Activated CD4-positive, alpha-beta T cell treated with anti-CD3 and anti-CD28 coated beads, Interleukin-2, amount 10 ng/mL, durations not matched to agents 7 days and 5 days (primary cell): Measurements from ENCODE around the gene UGT1A4. TPM values are rescaled to one million over a fixed set of nuclear protein-coding genes. Genes with fewer than 3 reads are reported as not detected.
"Not testable (repeated sequence)": the region's sequence is repeated elsewhere in the genome, so short reads cannot be mapped to it uniquely, and the experiment has no call there.

Experiments
- CTCF ChIA-PET: fragments of 350-600 bp; sonication (Branson Sonifier 250); formaldehyde crosslinking; loops from one replicate; lab custom pipeline; 2021; ENCODE audit warnings: antibody characterized with exemption; lab: Charles Lee
- POLR2A ChIA-PET: fragments of 350-600 bp; sonication (Branson Sonifier 250); formaldehyde crosslinking; loops from one replicate; lab custom pipeline; 2021; ENCODE audit warnings: antibody characterized with exemption; lab: Charles Lee
- DNase-seq: peaks from one replicate; pipeline ENCODE4 v3.0.0-alpha.2; 2020
- H3K27ac Mint-ChIP-seq: one replicate; pipeline ENCODE4 v1.8.0; 2021; ENCODE audit warnings: mild to moderate bottlenecking, moderate library complexity, mixed read lengths
- H3K27me3 Mint-ChIP-seq: one replicate; pipeline ENCODE4 v1.8.0; 2021; ENCODE audit warnings: mixed read lengths
- H3K36me3 Mint-ChIP-seq: one replicate; pipeline ENCODE4 v1.8.0; 2021; ENCODE audit warnings: low read depth, mixed read lengths
- H3K4me1 Mint-ChIP-seq: one replicate; pipeline ENCODE4 v1.8.0; 2021; ENCODE audit warnings: mixed read lengths
- H3K4me3 Mint-ChIP-seq: one replicate; pipeline ENCODE4 v1.8.0; 2021; ENCODE audit warnings: mild to moderate bottlenecking, moderate library complexity, mixed read lengths
- H3K9me3 Mint-ChIP-seq: one replicate; pipeline ENCODE4 v1.8.0; 2021; ENCODE audit warnings: mixed read lengths
- total RNA-seq, 2 experiments: library from RNA; stranded (reverse); gene quantifications; one replicate each; pipeline ENCODE4 v1.2.3, GENCODE V29; 2021

The UGT1A4 gene
- total RNA-seq, 2 experiments from 2014 or later: not detected

- Mint-ChIP-seq H3K27ac (no peak overlapping the region), H3K4me3 (no peak overlapping the region), H3K4me1 (no peaks in the 10 kb centered on the region), H3K36me3 (no peaks in the 10 kb centered on the region), H3K9me3 (peaks cover 6% of the 10 kb centered on the region), H3K27me3 (peaks cover 5% of the 10 kb centered on the region)
- CTCF ChIA-PET: no interaction called here
- DNase-seq: no peak
- POLR2A ChIA-PET: no interaction called here
Measured at GRCh38 chr2:233745073-233745755, 26.7 kb downstream of the UGT1A4 start.

GRCh38 chr2:233745838-233746237 is 27.3 kb downstream of the UGT1A4 start:
- H3K27ac Mint-ChIP-seq, H3K27me3 Mint-ChIP-seq, H3K9me3 Mint-ChIP-seq, CTCF ChIA-PET, POLR2A ChIA-PET, DNase-seq, H3K4me3 Mint-ChIP-seq, H3K4me1 Mint-ChIP-seq, H3K36me3 Mint-ChIP-seq: not testable (repeated sequence)

GRCh38 chr2:233746475-233747282 is 28.1 kb downstream of the UGT1A4 start:
- Mint-ChIP-seq H3K36me3 (no peaks in the 10 kb centered on the region), H3K9me3 (peaks cover 12% of the 10 kb centered on the region), H3K27me3 (peaks cover 4% of the 10 kb centered on the region), H3K27ac (no peak overlapping the region), H3K4me1 (no peaks in the 10 kb centered on the region), H3K4me3 (no peak overlapping the region)
- ChIA-PET POLR2A (no interaction called here), CTCF (no interaction called here)
- DNase-seq: no peak

GRCh38 chr2:233747283-233747544 is 28.7 kb downstream of the UGT1A4 start:
- no peak for DNase-seq
- no peak overlapping the region for H3K4me3 Mint-ChIP-seq
- peaks cover 4% of the 10 kb centered on the region for H3K27me3 Mint-ChIP-seq
- peaks cover 12% of the 10 kb centered on the region for H3K9me3 Mint-ChIP-seq
- no peaks in the 10 kb centered on the region for H3K36me3 Mint-ChIP-seq
- ChIA-PET POLR2A (no interaction called here), CTCF (no interaction called here)
- no peaks in the 10 kb centered on the region for H3K4me1 Mint-ChIP-seq
- H3K27ac Mint-ChIP-seq: no peak overlapping the region

GRCh38 chr2:233750689-233751088 is 32.2 kb downstream of the UGT1A4 start:
- H3K27me3 Mint-ChIP-seq, H3K4me3 Mint-ChIP-seq, DNase-seq, H3K4me1 Mint-ChIP-seq, H3K36me3 Mint-ChIP-seq, H3K27ac Mint-ChIP-seq, POLR2A ChIA-PET, CTCF ChIA-PET: not testable (repeated sequence)
- peaks cover 12% of the 10 kb centered on the region for H3K9me3 Mint-ChIP-seq

- CTCF ChIA-PET, POLR2A ChIA-PET, H3K27ac Mint-ChIP-seq: not testable (repeated sequence)
Measured at GRCh38 chr2:233751212-233752009, 32.9 kb downstream of the UGT1A4 start.

GRCh38 chr2:233754872-233755611 is 36.5 kb downstream of the UGT1A4 start:
- Mint-ChIP-seq H3K27ac (no peak overlapping the region), H3K27me3 (peaks cover 3% of the 10 kb centered on the region), H3K9me3 (peaks cover 8% of the 10 kb centered on the region), H3K36me3 (no peaks in the 10 kb centered on the region), H3K4me3 (no peak overlapping the region), H3K4me1 (no peaks in the 10 kb centered on the region)
- DNase-seq: no peak
- ChIA-PET POLR2A (no interaction called here), CTCF (no interaction called here)

More at GRCh38 chr2:233751212-233752009, 32.9 kb downstream of the UGT1A4 start:
- H3K9me3 Mint-ChIP-seq: peaks cover 12% of the 10 kb centered on the region
- not testable (repeated sequence) for DNase-seq, H3K27me3 Mint-ChIP-seq, H3K4me1 Mint-ChIP-seq, H3K4me3 Mint-ChIP-seq, H3K36me3 Mint-ChIP-seq

- no peaks in the 10 kb centered on the region for H3K9me3 Mint-ChIP-seq
- H3K4me3 Mint-ChIP-seq: no peak overlapping the region
- DNase-seq: no peak
- ChIA-PET POLR2A (no interaction called here), CTCF (interaction anchor here (0.9 kb wide), 1 partner anchor 24 kb away, joined by 3 read pairs; no protein-coding TSS in a partner anchor)
- no peaks in the 10 kb centered on the region for H3K36me3 Mint-ChIP-seq
- peaks cover 5% of the 10 kb centered on the region for H3K27me3 Mint-ChIP-seq
- H3K4me1 Mint-ChIP-seq: no peaks in the 10 kb centered on the region
- H3K27ac Mint-ChIP-seq: no peak overlapping the region
Measured at GRCh38 chr2:233756429-233757081, 38.0 kb downstream of the UGT1A4 start.

GRCh38 chr2:233758141-233758540 is 39.6 kb downstream of the UGT1A4 start:
- H3K4me1 Mint-ChIP-seq: no peaks in the 10 kb centered on the region
- POLR2A ChIA-PET: no interaction called here
- peaks cover 6% of the 10 kb centered on the region for H3K27me3 Mint-ChIP-seq
- no peak for DNase-seq
- no peak overlapping the region for H3K27ac Mint-ChIP-seq
- CTCF ChIA-PET: no interaction called here
- H3K4me3 Mint-ChIP-seq: no peak overlapping the region
- H3K36me3 Mint-ChIP-seq: no peaks in the 10 kb centered on the region
- H3K9me3 Mint-ChIP-seq: no peaks in the 10 kb centered on the region

GRCh38 chr2:233758849-233759248 is 40.3 kb downstream of the UGT1A4 start:
- DNase-seq: no peak
- Mint-ChIP-seq H3K27me3 (peaks cover 9% of the 10 kb centered on the region), H3K9me3 (no peaks in the 10 kb centered on the region), H3K36me3 (no peaks in the 10 kb centered on the region), H3K4me1 (no peaks in the 10 kb centered on the region), H3K27ac (no peak overlapping the region), H3K4me3 (no peak overlapping the region)
- CTCF ChIA-PET: no interaction called here
- POLR2A ChIA-PET: no interaction called here

- Mint-ChIP-seq H3K9me3 (no peaks in the 10 kb centered on the region), H3K27ac (no peak within 1 kb of the TSS), H3K4me1 (no peaks in the 10 kb centered on the region), H3K4me3 (no peak within 1 kb of the TSS), H3K36me3 (no peaks in the 10 kb centered on the region), H3K27me3 (peaks cover 16% of the 10 kb centered on the region)
- ChIA-PET CTCF (no interaction called here), POLR2A (no interaction called here)
- DNase-seq: no peak
Measured at GRCh38 chr2:233760043-233760442, 41.5 kb downstream of the UGT1A4 start, which contains the start of gene UGT1A1. Gene UGT1A1 (plus strand): TSS chr2:233760270. CDS start chr2:233760288, 18 bp downstream.

GRCh38 chr2:233761040-233761769 is 42.7 kb downstream of the UGT1A4 start:
- Mint-ChIP-seq H3K9me3 (no peaks in the 10 kb centered on the region), H3K27me3 (peaks cover 16% of the 10 kb centered on the region), H3K27ac (no peak overlapping the region), H3K4me3 (no peak overlapping the region), H3K4me1 (no peaks in the 10 kb centered on the region), H3K36me3 (no peaks in the 10 kb centered on the region)
- CTCF ChIA-PET: no interaction called here
- no peak for DNase-seq
- POLR2A ChIA-PET: no interaction called here
